NCI-H1930 (cell line): ENCODE measurements around the gene NKX2-4.

Source experiments
- DNase-seq, 2 experiments: peaks; one replicate each; lab custom pipeline; 2025; lab: John Stamatoyannopoulos, UW

Gene NKX2-4

DNA sequence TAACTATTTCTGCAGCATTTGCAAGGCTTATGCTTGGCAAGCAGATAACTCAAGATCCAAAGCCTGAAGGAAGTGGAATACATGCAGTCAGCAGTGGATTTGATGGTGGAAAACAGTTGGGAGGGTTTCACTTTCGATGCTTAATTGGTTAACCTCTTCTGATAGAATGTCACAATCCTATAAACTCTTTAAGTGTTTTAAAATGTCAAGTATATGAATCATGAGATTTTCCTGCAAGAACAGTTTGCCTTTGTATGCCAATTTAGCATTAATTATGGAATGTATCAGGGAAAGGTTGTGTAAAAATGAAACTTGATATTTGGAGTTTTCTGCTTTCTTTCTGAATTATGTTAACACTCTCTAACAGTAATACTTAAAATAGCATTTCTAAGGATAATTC, 36.6 kb downstream of the NKX2-4 start:
- DNase-seq: no peak

DNA sequence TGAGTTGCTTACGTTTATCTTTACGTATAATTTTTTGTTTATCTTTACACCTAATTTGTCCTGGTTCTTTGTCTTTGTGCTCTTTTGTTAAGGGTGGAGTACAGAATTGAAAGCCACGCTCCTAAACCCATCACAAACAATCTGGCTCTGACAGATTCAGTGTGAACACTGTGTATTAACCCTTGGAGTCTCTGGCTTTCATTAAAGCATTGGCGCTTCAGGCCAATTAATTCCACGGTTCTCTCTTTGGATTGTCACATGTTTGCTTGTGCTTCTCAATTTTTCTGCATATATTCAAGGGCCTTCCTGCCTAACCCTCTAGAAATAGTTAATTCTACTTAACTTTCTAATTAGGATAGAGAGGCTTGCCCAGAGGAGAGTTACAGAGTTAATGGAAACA, 38.6 kb downstream of the NKX2-4 start:
- DNase-seq: no peak

DNA sequence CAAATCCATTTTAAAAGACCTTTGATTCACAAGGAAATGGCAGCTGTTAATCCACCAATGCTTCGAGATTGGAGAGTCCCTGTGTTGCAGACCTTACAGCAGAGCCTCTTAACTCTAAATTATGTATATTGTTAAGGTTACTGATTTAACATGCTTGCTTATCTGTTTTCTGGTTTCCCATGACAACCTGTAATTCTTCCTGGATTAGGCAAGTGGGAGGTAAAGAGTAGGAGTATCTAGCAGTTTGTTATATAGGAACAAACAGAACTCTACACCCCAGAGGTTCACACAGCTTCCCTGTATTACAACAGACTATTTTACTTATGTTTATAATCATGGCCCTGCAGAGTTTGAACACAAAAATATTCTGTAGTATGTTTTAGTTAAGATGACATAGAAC, 39.5 kb downstream of the NKX2-4 start:
- no peak for DNase-seq

DNA sequence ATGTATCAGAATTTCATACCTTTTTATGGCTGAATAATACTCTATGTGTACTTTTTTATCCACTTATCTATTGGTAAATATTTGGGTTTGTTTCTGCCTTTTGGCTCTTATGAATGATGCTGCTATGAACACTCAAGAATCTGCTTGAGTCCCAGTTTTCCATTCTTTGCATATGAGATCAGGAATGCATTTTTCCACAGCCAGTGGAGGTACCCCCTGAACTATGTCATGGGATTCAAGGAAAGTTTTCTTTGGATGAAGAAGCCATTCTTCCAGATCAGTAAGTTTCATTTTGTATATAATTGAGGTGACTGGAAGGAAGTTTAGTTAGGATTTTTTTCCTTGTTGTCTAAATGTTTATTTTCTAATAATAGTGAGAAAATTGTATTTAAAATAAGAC, 40.9 kb downstream of the NKX2-4 start:
- no peak for DNase-seq

DNA sequence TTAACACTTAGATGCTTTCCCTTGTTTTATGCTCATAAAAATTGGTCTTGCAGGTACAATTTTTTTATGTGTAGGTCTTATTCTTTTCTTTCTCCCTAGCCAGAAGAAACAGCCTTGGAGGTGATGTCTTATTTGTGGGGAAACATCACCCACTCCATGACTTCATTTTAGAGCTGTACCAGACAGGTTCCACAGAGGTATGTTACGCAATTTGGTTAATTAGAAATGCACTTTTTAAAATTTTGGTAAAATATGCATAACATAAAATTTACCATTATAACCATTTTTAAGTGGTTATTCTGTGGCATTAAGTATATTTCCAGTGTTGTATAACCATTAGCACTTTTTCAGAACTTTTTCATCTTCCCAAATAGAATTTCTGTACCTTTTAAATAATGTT, 41.3 kb downstream of the NKX2-4 start:
- DNase-seq: no peak

DNA sequence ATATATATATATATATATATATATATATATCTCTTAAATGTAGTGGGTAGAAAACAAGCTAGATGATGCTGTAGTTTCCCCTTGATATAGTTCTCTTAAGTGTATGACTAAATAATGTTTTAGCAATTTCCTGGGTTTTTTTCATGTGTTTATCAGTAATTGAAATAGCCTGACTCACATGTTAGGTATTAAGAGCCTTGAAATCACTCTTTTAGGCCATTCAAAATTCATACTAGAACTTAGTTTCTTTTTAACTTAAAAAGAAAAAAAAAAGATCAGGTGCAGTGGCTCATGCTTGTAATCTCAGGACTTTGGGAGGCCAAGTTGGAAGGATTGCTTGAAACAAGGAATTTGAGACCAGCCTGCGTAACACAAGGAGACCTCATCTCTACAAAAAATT, 44.1 kb downstream of the NKX2-4 start:
- DNase-seq: no peak

DNA sequence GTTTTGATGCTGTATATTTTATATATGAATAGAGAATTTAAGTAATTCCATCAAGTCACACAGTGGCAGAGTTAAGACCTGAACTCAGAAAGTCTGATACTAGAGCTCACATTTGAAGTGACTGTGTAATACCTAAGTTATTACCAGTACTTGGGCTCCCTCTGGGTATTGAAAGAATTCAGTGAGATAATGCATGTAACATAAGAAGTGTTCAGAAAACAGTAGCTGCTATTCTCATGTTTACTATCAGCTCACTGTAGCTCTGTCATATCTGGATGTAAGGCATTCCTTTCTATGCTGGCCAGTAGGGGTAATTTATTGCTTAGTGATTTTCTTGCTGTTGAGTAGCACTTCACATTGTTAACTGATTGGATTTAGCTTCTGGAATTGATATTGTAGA, 44.6 kb downstream of the NKX2-4 start:
- DNase-seq: no peak
